Middle frontal gyrus (tissue), 1 donor: ENCODE results near the gene TBC1D22B.

ENCODE experiments used
- DNase-seq: peaks from one replicate; pipeline ENCODE4 v3.0.0-alpha.2; 2015; ENCODE audit warnings: low spot score; ENCODE audit errors: extremely low spot score

TBC1D22B gene

GRCh38 chr6:37354526-37355384, 97.2 kb downstream of the TBC1D22B start:
- DNase-seq = no peak

GRCh38 chr6:37357288-37357687, 99.7 kb downstream of the TBC1D22B start:
- DNase-seq = no peak

GRCh38 chr6:37357860-37358259, 100.3 kb downstream of the TBC1D22B start:
- no peak for DNase-seq

- DNase-seq = no peak
These were observed 101.5 kb downstream of the TBC1D22B start for GRCh38 chr6:37359039-37359438.

GRCh38 chr6:37362101-37362828, 104.7 kb downstream of the TBC1D22B start:
- DNase-seq = no peak

GRCh38 chr6:37365791-37366190, 108.2 kb downstream of the TBC1D22B start:
- DNase-seq = no peak

- no peak for DNase-seq
These were observed 109.3 kb downstream of the TBC1D22B start for GRCh38 chr6:37366910-37367309.

GRCh38 chr6:37368961-37369320, 111.4 kb downstream of the TBC1D22B start:
- DNase-seq = no peak

GRCh38 chr6:37369321-37370201, 112.0 kb downstream of the TBC1D22B start:
- no peak for DNase-seq

- DNase-seq = no peak
These were observed 113.8 kb downstream of the TBC1D22B start for GRCh38 chr6:37371154-37372083.

GRCh38 chr6:37372116-37372515, 114.5 kb downstream of the TBC1D22B start:
- no peak for DNase-seq

GRCh38 chr6:37373822-37374471, 116.4 kb downstream of the TBC1D22B start:
- DNase-seq = no peak

- DNase-seq = no peak
These were observed 117.8 kb downstream of the TBC1D22B start for GRCh38 chr6:37375376-37375775.

GRCh38 chr6:37376078-37376743, 118.6 kb downstream of the TBC1D22B start:
- no peak for DNase-seq

- DNase-seq = no peak
These were observed 124.0 kb downstream of the TBC1D22B start for GRCh38 chr6:37381579-37381978.
